HepG2 (cell line): Measurements from ENCODE around the gene MXI1. TPM values are rescaled to one million over a fixed set of nuclear protein-coding genes. Genes with fewer than 3 reads are reported as not detected.

Experiments
- ELF1 ChIP-seq: sonication (generic); formaldehyde crosslinking; IDR thresholded peaks from 2 replicates; pipeline ENCODE4 v1.4.0; 2020; ENCODE audit warnings: missing genetic modification reagents
- FIP1L1 ChIP-seq: fragments of 200-400 bp; formaldehyde crosslinking; IDR thresholded peaks from 2 replicates; pipeline ENCODE4 v1.6.1; 2018; ENCODE audit warnings: low read depth, mild to moderate bottlenecking, low read length, moderate library complexity, borderline replicate concordance; ENCODE audit not compliant: insufficient read depth
- HNF4G ChIP-seq, 2 experiments: sonication (generic) in 1 of 2; formaldehyde crosslinking in 1 of 2; IDR thresholded peaks; 2 replicates each; pipeline versions ENCODE4 v1.4.0 to v1.6.1; 2011 to 2020; ENCODE audit warnings: borderline replicate concordance in 2 of 2, low read depth in 2 of 2, mild to moderate bottlenecking in 2 of 2, low read length in 1 of 2, missing genetic modification reagents in 1 of 2, moderate library complexity in 1 of 2
- PHF21A ChIP-seq: sonication (generic); formaldehyde crosslinking; IDR thresholded peaks from 2 replicates; pipeline ENCODE4 v1.5.0; 2020; ENCODE audit warnings: mild to moderate bottlenecking, missing genetic modification reagents
- PTBP1 ChIP-seq: fragments of 200-400 bp; formaldehyde crosslinking; IDR thresholded peaks from 2 replicates; pipeline ENCODE4 v1.6.1; 2018; ENCODE audit warnings: low read length, low read depth; ENCODE audit not compliant: poor library complexity, severe bottlenecking
- TEAD3 ChIP-seq: optimal IDR thresholded peaks from 2 replicates; pipeline ENCODE3; 2016; ENCODE audit warnings: borderline replicate concordance
- ZC3H13 ChIP-seq: sonication (generic); formaldehyde crosslinking; IDR thresholded peaks from 2 replicates; pipeline ENCODE4 v1.8.1; 2023; ENCODE audit warnings: mild to moderate bottlenecking, missing genetic modification reagents, moderate library complexity
- ZMYM2 ChIP-seq: sonication (generic); formaldehyde crosslinking; IDR thresholded peaks from 2 replicates; pipeline ENCODE4 v1.8.0; 2022; ENCODE audit warnings: mild to moderate bottlenecking, missing genetic modification reagents
- ZNF329 ChIP-seq: sonication (generic); formaldehyde crosslinking; IDR thresholded peaks from 2 replicates; pipeline ENCODE4 v1.9.0; 2021; ENCODE audit warnings: low read depth, mild to moderate bottlenecking, missing genetic modification reagents
- ZNF567 ChIP-seq: sonication (generic); formaldehyde crosslinking; IDR thresholded peaks from 2 replicates; pipeline ENCODE4 v1.8.1; 2023; ENCODE audit warnings: mild to moderate bottlenecking, missing genetic modification reagents, borderline replicate concordance
- polyA plus RNA-seq, 8 experiments: library from polyadenylated mRNA; depleted of rRNA in 3 of 8; stranded (reverse) in 7 of 8; unstranded in 1 of 8; fragments of >200 nt; fragmentation: Illumina TruSeq in 4 of 8; extraction: Trizol in 4 of 8; gene quantifications; 2 replicates each; pipeline versions ENCODE4 v1.2.1 to v1.2.3, GENCODE V29; 2011 to 2016; ENCODE audit warnings: low read depth in 4 of 8, missing spikeins in 1 of 8, mixed read lengths in 1 of 8; ENCODE audit not compliant: insufficient read depth in 1 of 8
- total RNA-seq, 5 experiments: library from RNA; depleted of rRNA; stranded (reverse); fragments of >200 nt; fragmentation: Illumina TruSeq; extraction: Trizol; gene quantifications; 2 replicates each; pipeline ENCODE4 v1.2.3, GENCODE V29; 2016; ENCODE audit warnings: low read depth in 1 of 5
- TF ChIP-seq, protein P1 (sequence below): sonication (generic); formaldehyde crosslinking; IDR thresholded peaks from 2 replicates; pipeline ENCODE4 v1.9.0; 2022; ENCODE audit warnings: missing genetic modification reagents, mild to moderate bottlenecking, borderline replicate concordance
- TF ChIP-seq, protein P2 (sequence below): IDR thresholded peaks from 2 replicates; pipeline ENCODE4 v1.6.1; 2016; ENCODE audit warnings: missing biosample characterization, missing genetic modification reagents, low read depth
- TF ChIP-seq, protein P3 (sequence below): sonication (generic); formaldehyde crosslinking; IDR thresholded peaks from 2 replicates; pipeline ENCODE4 v1.5.0; 2020; ENCODE audit warnings: missing genetic modification reagents
- TF ChIP-seq, protein P4 (sequence below), 2 experiments: sonication (generic) in 1 of 2; formaldehyde crosslinking in 1 of 2; IDR thresholded peaks; 2 replicates each; pipeline versions ENCODE4 v1.4.0 to v1.6.1; 2018 to 2020; ENCODE audit warnings: missing genetic modification reagents in 2 of 2, borderline replicate concordance in 1 of 2, low read depth in 1 of 2, mild to moderate bottlenecking in 1 of 2, missing biosample characterization in 1 of 2
- TF ChIP-seq, protein P5 (sequence below): sonication (generic); formaldehyde crosslinking; IDR thresholded peaks from 2 replicates; pipeline ENCODE4 v1.4.0; 2020; ENCODE audit warnings: missing genetic modification reagents

Gene MXI1
- total and polyA plus RNA-seq, 2 of the 13 experiments (the other 11 are each of a cell fraction or from before 2014, with no cell fraction given): 6.6 to 22.0 TPM

DNA sequence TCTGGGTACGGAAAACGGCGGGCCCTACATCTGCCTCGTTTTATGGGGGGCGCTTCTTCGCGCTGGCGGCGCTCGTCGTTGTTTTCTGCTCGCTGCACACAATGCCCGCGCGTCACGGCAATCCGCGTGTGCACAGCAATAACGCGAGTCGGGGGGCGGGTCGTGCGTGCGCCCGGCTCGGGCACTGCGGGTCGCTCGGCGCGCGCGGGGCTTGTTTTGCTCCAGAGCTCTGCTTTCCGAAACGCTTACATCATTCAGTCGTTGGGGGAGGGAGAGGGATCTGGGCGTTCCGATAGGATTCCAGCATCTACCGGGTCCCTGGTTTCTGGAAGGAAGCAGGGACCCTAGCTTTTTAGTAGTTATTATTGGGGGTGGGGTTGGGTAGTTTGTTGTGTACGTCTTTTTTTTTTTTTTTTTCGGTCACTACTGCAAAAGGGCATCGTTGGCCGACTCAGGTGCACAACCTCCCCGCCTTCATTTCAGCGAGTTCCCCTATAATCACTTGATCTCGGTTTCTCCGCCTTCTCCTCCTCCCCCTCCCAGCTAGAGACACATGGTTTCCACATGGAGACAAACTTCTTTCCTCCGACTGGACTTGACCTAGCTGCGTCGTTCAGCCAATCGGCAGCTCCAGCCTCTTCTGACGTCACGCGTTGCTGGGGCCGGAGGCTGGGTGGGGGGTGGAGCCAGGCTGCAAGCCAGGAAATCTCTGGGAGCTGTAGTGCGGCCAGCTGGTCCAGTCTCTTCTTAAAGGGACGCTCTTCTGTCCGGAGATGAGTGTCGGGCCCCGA is 3.5 kb downstream of the MXI1 start (continued):
- TF ChIP-seq, protein P1, sequence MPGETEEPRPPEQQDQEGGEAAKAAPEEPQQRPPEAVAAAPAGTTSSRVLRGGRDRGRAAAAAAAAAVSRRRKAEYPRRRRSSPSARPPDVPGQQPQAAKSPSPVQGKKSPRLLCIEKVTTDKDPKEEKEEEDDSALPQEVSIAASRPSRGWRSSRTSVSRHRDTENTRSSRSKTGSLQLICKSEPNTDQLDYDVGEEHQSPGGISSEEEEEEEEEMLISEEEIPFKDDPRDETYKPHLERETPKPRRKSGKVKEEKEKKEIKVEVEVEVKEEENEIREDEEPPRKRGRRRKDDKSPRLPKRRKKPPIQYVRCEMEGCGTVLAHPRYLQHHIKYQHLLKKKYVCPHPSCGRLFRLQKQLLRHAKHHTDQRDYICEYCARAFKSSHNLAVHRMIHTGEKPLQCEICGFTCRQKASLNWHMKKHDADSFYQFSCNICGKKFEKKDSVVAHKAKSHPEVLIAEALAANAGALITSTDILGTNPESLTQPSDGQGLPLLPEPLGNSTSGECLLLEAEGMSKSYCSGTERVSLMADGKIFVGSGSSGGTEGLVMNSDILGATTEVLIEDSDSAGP: peak; percentile 98
- TF ChIP-seq, protein P2, sequence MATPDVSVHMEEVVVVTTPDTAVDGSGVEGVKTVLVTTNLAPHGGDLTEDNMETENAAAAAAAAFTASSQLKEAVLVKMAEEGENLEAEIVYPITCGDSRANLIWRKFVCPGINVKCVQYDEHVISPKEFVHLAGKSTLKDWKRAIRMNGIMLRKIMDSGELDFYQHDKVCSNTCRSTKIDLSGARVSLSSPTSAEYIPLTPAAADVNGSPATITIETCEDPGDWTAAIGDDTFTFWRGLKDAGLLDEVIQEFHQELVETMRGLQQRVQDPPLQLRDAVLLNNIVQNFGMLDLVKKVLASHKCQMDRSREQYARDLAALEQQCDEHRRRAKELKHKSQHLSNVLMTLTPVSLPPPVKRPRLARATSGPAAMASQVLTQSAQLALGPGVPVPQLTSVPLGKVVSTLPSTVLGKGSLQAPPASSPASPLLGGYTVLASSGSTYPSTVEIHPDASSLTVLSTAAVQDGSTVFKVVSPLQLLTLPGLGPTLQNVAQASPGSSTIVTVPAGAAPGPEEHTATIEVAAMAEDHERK: no peak
- TF ChIP-seq, protein P3, sequence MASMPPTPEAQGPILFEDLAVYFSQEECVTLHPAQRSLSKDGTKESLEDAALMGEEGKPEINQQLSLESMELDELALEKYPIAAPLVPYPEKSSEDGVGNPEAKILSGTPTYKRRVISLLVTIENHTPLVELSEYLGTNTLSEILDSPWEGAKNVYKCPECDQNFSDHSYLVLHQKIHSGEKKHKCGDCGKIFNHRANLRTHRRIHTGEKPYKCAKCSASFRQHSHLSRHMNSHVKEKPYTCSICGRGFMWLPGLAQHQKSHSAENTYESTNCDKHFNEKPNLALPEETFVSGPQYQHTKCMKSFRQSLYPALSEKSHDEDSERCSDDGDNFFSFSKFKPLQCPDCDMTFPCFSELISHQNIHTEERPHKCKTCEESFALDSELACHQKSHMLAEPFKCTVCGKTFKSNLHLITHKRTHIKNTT: no peak
- TF ChIP-seq HNF4G (IDR thresholded peaks at IDR 0.05; ENCODE audit: borderline replicate concordance, low read depth, low read length) (peak; percentile 5; the same call in 1 of the 2 replicates), HNF4G (CRISPR knock-in tag; IDR thresholded peaks at IDR 0.05; ENCODE audit: borderline replicate concordance, low read depth) (no peak), ZNF567 (CRISPR knock-in tag) (no peak), FIP1L1 (no peak), ZMYM2 (CRISPR knock-in tag) (no peak), PHF21A (peak; percentile 27; the same call in 1 of the 2 replicates), ZC3H13 (CRISPR knock-in tag) (peak; percentile 29; the same call in 1 of the 2 replicates), PTBP1 (no peak), ELF1 (no peak; the same call in 1 of the 2 replicates), TEAD3 (CRISPR knock-in tag) (no peak), ZNF329 (CRISPR knock-in tag) (0 out of 2 replicates have a peak, but pooled peaks have one; percentile 29)
- TF ChIP-seq, protein P4, sequence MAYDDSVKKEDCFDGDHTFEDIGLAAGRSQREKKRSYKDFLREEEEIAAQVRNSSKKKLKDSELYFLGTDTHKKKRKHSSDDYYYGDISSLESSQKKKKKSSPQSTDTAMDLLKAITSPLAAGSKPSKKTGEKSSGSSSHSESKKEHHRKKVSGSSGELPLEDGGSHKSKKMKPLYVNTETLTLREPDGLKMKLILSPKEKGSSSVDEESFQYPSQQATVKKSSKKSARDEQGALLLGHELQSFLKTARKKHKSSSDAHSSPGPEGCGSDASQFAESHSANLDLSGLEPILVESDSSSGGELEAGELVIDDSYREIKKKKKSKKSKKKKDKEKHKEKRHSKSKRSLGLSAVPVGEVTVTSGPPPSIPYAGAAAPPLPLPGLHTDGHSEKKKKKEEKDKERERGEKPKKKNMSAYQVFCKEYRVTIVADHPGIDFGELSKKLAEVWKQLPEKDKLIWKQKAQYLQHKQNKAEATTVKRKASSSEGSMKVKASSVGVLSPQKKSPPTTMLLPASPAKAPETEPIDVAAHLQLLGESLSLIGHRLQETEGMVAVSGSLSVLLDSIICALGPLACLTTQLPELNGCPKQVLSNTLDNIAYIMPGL (CRISPR knock-in tag; IDR thresholded peaks at IDR 0.05; ENCODE audit: borderline replicate concordance in 1 of 2, low read depth in 1 of 2): peak; percentile 43 to 56; a peak in 2 of 4 replicates
- TF ChIP-seq, protein P5, sequence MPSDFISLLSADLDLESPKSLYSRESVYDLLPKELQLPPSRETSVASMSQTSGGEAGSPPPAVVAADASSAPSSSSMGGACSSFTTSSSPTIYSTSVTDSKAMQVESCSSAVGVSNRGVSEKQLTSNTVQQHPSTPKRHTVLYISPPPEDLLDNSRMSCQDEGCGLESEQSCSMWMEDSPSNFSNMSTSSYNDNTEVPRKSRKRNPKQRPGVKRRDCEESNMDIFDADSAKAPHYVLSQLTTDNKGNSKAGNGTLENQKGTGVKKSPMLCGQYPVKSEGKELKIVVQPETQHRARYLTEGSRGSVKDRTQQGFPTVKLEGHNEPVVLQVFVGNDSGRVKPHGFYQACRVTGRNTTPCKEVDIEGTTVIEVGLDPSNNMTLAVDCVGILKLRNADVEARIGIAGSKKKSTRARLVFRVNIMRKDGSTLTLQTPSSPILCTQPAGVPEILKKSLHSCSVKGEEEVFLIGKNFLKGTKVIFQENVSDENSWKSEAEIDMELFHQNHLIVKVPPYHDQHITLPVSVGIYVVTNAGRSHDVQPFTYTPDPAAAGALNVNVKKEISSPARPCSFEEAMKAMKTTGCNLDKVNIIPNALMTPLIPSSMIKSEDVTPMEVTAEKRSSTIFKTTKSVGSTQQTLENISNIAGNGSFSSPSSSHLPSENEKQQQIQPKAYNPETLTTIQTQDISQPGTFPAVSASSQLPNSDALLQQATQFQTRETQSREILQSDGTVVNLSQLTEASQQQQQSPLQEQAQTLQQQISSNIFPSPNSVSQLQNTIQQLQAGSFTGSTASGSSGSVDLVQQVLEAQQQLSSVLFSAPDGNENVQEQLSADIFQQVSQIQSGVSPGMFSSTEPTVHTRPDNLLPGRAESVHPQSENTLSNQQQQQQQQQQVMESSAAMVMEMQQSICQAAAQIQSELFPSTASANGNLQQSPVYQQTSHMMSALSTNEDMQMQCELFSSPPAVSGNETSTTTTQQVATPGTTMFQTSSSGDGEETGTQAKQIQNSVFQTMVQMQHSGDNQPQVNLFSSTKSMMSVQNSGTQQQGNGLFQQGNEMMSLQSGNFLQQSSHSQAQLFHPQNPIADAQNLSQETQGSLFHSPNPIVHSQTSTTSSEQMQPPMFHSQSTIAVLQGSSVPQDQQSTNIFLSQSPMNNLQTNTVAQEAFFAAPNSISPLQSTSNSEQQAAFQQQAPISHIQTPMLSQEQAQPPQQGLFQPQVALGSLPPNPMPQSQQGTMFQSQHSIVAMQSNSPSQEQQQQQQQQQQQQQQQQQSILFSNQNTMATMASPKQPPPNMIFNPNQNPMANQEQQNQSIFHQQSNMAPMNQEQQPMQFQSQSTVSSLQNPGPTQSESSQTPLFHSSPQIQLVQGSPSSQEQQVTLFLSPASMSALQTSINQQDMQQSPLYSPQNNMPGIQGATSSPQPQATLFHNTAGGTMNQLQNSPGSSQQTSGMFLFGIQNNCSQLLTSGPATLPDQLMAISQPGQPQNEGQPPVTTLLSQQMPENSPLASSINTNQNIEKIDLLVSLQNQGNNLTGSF (CRISPR knock-in tag): no peak
